GM12878 (cell line): ENCODE measurements around the gene TMEM40. TPM values are rescaled to one million over a fixed set of nuclear protein-coding genes. Genes with fewer than 3 reads are reported as not detected.

ENCODE experiments used
- ATAC-seq: fragments of 200-7000 bp; cut with Tn5 transposase; 3 replicates; pipeline ENCODE4 v1.9.1; 2020; ENCODE audit warnings: mild to moderate bottlenecking, moderate library complexity
- BruUV-seq: library from RNA; stranded (reverse); fragments of 400-500 nt; replicated peaks from 2 replicates; lab custom pipeline; 2021; lab: Mats Ljungman, UMichigan
- CTCF ChIA-PET: fragments of 300-600 bp; sonication (Branson Sonifier 250); formaldehyde crosslinking; extraction: SDS; loops from one replicate; lab custom pipeline; 2021; ENCODE audit warnings: inconsistent platforms; lab: Yijun Ruan, JAX
- POLR2A ChIA-PET: fragments of 350-600 bp; formaldehyde crosslinking; extraction: SDS; loops from one replicate; lab custom pipeline; 2021; ENCODE audit warnings: inconsistent platforms; lab: Charles Lee
- RAD21 ChIA-PET: fragments of 300-600 bp; sonication (Branson Sonifier 250); formaldehyde crosslinking; loops from one replicate; lab custom pipeline; 2023; ENCODE audit warnings: antibody characterized with exemption; ENCODE audit not compliant: unreplicated experiment; lab: Charles Lee
- SMC1A ChIA-PET: fragments of 300-600 bp; sonication (Branson Sonifier 250); formaldehyde crosslinking; loops from one replicate; lab custom pipeline; 2023; ENCODE audit not compliant: unreplicated experiment, uncharacterized antibody; lab: Charles Lee
- DNase-seq: peaks from one replicate; pipeline ENCODE4 v3.0.0-alpha.2; 2011; ENCODE audit warnings: low read depth, low spot score
- FAIRE-seq: peaks from 3 replicates; lab custom pipeline; 2011; peaks lifted over from hg19 to GRCh38; lab: Jason Lieb, UNC
- H2AFZ ChIP-seq: 2 replicates; pipeline ENCODE4 v1.6.0; 2011; ENCODE audit warnings: low read depth, low read length, control low read depth; ENCODE audit not compliant: control insufficient read depth
- H3K27ac ChIP-seq: 2 replicates; pipeline ENCODE4 v1.5.1; 2011; ENCODE audit warnings: control low read depth; ENCODE audit not compliant: control insufficient read depth, insufficient read depth
- H3K27me3 ChIP-seq, 2 experiments: replicated peaks in 1 of 2; 2 replicates each; pipeline versions ENCODE4 v1.6.0 to v1.6.1; 2011; ENCODE audit warnings: low read length in 1 of 2; ENCODE audit not compliant: control insufficient read depth in 2 of 2, insufficient read depth in 2 of 2
- H3K36me3 ChIP-seq, 2 experiments: 2 replicates each; pipeline ENCODE4 v1.5.1; 2011; ENCODE audit warnings: low read length in 1 of 2; ENCODE audit not compliant: control insufficient read depth in 2 of 2, insufficient read depth in 2 of 2
- H3K4me1 ChIP-seq: 2 replicates; pipeline ENCODE4 v1.6.1; 2011; ENCODE audit warnings: mild to moderate bottlenecking, low read length, moderate library complexity, mixed read lengths; ENCODE audit not compliant: control insufficient read depth, insufficient read depth
- H3K4me2 ChIP-seq: 2 replicates; pipeline ENCODE4 v1.6.0; 2011; ENCODE audit warnings: control low read depth; ENCODE audit not compliant: control insufficient read depth, insufficient read depth
- H3K4me3 ChIP-seq: fragments of 200-600 bp; sonication (generic); 2 replicates; pipeline ENCODE4 v1.5.1; 2016
- H3K79me2 ChIP-seq: 2 replicates; pipeline ENCODE4 v1.6.0; 2011; ENCODE audit warnings: low read length; ENCODE audit not compliant: control insufficient read depth, insufficient read depth
- H3K9ac ChIP-seq: 2 replicates; pipeline ENCODE4 v1.8.0; 2011; ENCODE audit warnings: low read length, control low read depth, mixed read lengths; ENCODE audit not compliant: control insufficient read depth, insufficient read depth
- H3K9me3 ChIP-seq: replicated peaks from 3 replicates; pipeline ENCODE4 v1.5.1; 2011; ENCODE audit warnings: mild to moderate bottlenecking, low read length; ENCODE audit not compliant: control insufficient read depth, insufficient read depth
- H4K20me1 ChIP-seq: 2 replicates; pipeline ENCODE4 v1.6.0; 2011; ENCODE audit not compliant: control insufficient read depth, insufficient read depth
- ATF3 ChIP-seq: IDR thresholded peaks from 2 replicates; pipeline ENCODE4 v1.6.1; 2011; ENCODE audit warnings: low read depth, mild to moderate bottlenecking, low read length, moderate library complexity, borderline replicate concordance; ENCODE audit errors: extremely low read depth
- CBFB ChIP-seq: IDR thresholded peaks from 2 replicates; pipeline ENCODE4 v1.6.1; 2016; ENCODE audit warnings: antibody characterized with exemption, low read depth
- E2F4 ChIP-seq: IDR thresholded peaks from 2 replicates; pipeline ENCODE4 v1.6.1; 2012; ENCODE audit warnings: low read depth, low read length, improper control_type of control experiment
- HSF1 ChIP-seq: fragments of 150-350 bp; IDR thresholded peaks from 2 replicates; pipeline ENCODE4 v1.6.1; 2014; ENCODE audit warnings: mild to moderate bottlenecking, low read depth, low read length
- MYB ChIP-seq: fragments of 150-350 bp; IDR thresholded peaks from 2 replicates; pipeline ENCODE4 v1.6.1; 2014; ENCODE audit warnings: mild to moderate bottlenecking, low read depth, low read length, borderline replicate concordance
- NBN ChIP-seq: fragments of 450-650 bp; IDR thresholded peaks from 2 replicates; pipeline ENCODE4 v1.6.1; 2016
- POLR2AphosphoS5 ChIP-seq: IDR thresholded peaks from 2 replicates; pipeline ENCODE4 v1.6.1; 2011; ENCODE audit warnings: mild to moderate bottlenecking, low read length, inconsistent platforms
- SUPT20H ChIP-seq: IDR thresholded peaks from 2 replicates; pipeline ENCODE4 v1.6.1; 2011; ENCODE audit warnings: low read depth, mild to moderate bottlenecking, low read length, moderate library complexity, borderline replicate concordance; ENCODE audit not compliant: control insufficient read depth
- ZNF24 ChIP-seq: fragments of 450-650 bp; IDR thresholded peaks from 2 replicates; pipeline ENCODE4 v1.6.1; 2017; ENCODE audit warnings: antibody characterized with exemption, mild to moderate bottlenecking
- WGBS: methylation state at CpG from one replicate; pipeline ENCODE4 v1.1.6; 2016; ENCODE audit warnings: low lambda C conversion rate; ENCODE audit not compliant: insufficient replicate concordance, insufficient coverage; ENCODE audit errors: missing lambda C conversion rate; 5-methylcytosine and 5-hydroxymethylcytosine counted together
- in situ Hi-C: fragments of 300-500 bp; cut with MboI; formaldehyde crosslinking; loops from 9 replicates; pipeline ENCODE4 v1.14.3; 2018; ENCODE audit warnings: mixed read lengths
- intact Hi-C: fragments of 100-400 bp; cut with micrococcal nuclease; formaldehyde crosslinking; loops from one replicate; pipeline ENCODE4 v1.14.2; 2022; ENCODE audit not compliant: unreplicated experiment
- polyA plus RNA-seq, 11 experiments: library from polyadenylated mRNA; depleted of rRNA in 4 of 11; unstranded in 6 of 11; stranded (reverse) in 5 of 11; fragments of >200 nt; fragmentation: Nextera tagmentation in 4 of 11; fragmentation: Illumina TruSeq in 1 of 11; extraction: Ambion mirVana in 4 of 11; extraction: Trizol in 1 of 11; gene quantifications; 1 replicate in 1 of 11; 2 replicates in 10 of 11; pipeline versions ENCODE4 v1.2.1 to v1.2.3, GENCODE V29; 2011 to 2016; ENCODE audit warnings: inconsistent platforms in 2 of 11, missing spikeins in 2 of 11, low read depth in 1 of 11
- total RNA-seq, 4 experiments: library from RNA; depleted of rRNA in 3 of 4; stranded (reverse); fragments of >200 nt in 3 of 4; fragmentation: Illumina TruSeq in 1 of 4; extraction: Trizol in 1 of 4; gene quantifications; 2 replicates each; pipeline versions ENCODE4 v1.2.1 to v1.2.3, GENCODE V29; 2013 to 2021

Gene TMEM40
- total and polyA plus RNA-seq, 10 of the 15 experiments (the other 5 are each of a cell fraction or from before 2014, with no cell fraction given): 0.10 to 0.46 (median 0.27) TPM; not detected in 3

GRCh38 chr3:12727481-12727880, 31.6 kb downstream of the TMEM40 start:
- no peaks in the 10 kb centered on the region for H3K36me3 ChIP-seq
- FAIRE-seq (no peak), DNase-seq (no peak), ATAC-seq (no peak)
- no peaks in the 10 kb centered on the region for H3K9me3 ChIP-seq
- H3K27me3 ChIP-seq: 0 out of 4 replicates have a peak, but pooled peaks cover 0 to 2% of the 10 kb centered on the region in 2 experiments
- intact Hi-C loops (no loop called here), in situ Hi-C loops (no loop called here)
- no peak overlapping the region for H3K9ac ChIP-seq
- H4K20me1 ChIP-seq: no peaks in the 10 kb centered on the region
- H3K79me2 ChIP-seq: no peaks in the 10 kb centered on the region
- ChIA-PET CTCF (no interaction called here), RAD21 (no interaction called here), SMC1A (no interaction called here), POLR2A (no interaction called here)
- BruUV-seq: no TSS peak
- H3K4me3 ChIP-seq: no peak overlapping the region
- WGBS: 48% methylated on average over 3 of the region's 3 CpGs
- TF ChIP-seq ZNF24: no peak
- TF ChIP-seq NBN: no peak
- no peak for TF ChIP-seq MYB
- TF ChIP-seq ATF3: no peak
- TF ChIP-seq E2F4: no peak
- TF ChIP-seq HSF1: no peak
- no peak for TF ChIP-seq CBFB
- TF ChIP-seq SUPT20H: no peak
- no peak for TF ChIP-seq POLR2AphosphoS5
- H3K4me1 ChIP-seq: no peaks in the 10 kb centered on the region
- H3K27ac ChIP-seq: no peak overlapping the region
- no peak overlapping the region for H3K4me2 ChIP-seq
- no peak overlapping the region for H2AFZ ChIP-seq
